Astrocyte (in vitro differentiated cells and primary cell): Measurements from ENCODE around the gene ADH1C. TPM values are rescaled to one million over a fixed set of nuclear protein-coding genes. Genes with fewer than 3 reads are reported as not detected.
"Not testable (repeated sequence)": the region's sequence is repeated elsewhere in the genome, so short reads cannot be mapped to it uniquely, and the experiment has no call there.

ENCODE experiments used
- DNase-seq: peaks from one replicate; pipeline ENCODE4 v3.0.0-alpha.2; 2010; ENCODE audit warnings: low read depth
- FAIRE-seq: peaks from 2 replicates; lab custom pipeline; 2011; peaks lifted over from hg19 to GRCh38; lab: Jason Lieb, UNC
- H2AFZ ChIP-seq: 2 replicates; pipeline ENCODE4 v1.6.0; 2012; ENCODE audit warnings: low read depth, low read length, inconsistent platforms
- H3K27ac ChIP-seq: 2 replicates; pipeline ENCODE4 v1.5.1; 2011; ENCODE audit warnings: low read depth, low read length, inconsistent platforms
- H3K27me3 ChIP-seq: 2 replicates; pipeline ENCODE4 v1.6.0; 2011; ENCODE audit warnings: low read length, inconsistent platforms; ENCODE audit not compliant: insufficient read depth
- H3K36me3 ChIP-seq: 2 replicates; pipeline ENCODE4 v1.5.1; 2011; ENCODE audit warnings: low read length, inconsistent platforms; ENCODE audit not compliant: insufficient read depth
- H3K4me1 ChIP-seq: 2 replicates; pipeline ENCODE4 v1.5.1; 2011; ENCODE audit warnings: low read length, inconsistent platforms; ENCODE audit not compliant: insufficient read depth
- H3K4me2 ChIP-seq: 2 replicates; pipeline ENCODE4 v1.6.0; 2012; ENCODE audit warnings: low read length, inconsistent platforms
- H3K4me3 ChIP-seq: 2 replicates; pipeline ENCODE4 v1.5.1; 2011; ENCODE audit warnings: low read depth, mild to moderate bottlenecking, low read length, inconsistent platforms; ENCODE audit not compliant: insufficient read depth
- H3K79me2 ChIP-seq: 2 replicates; pipeline ENCODE4 v1.6.0; 2012; ENCODE audit warnings: mild to moderate bottlenecking, low read length, inconsistent platforms; ENCODE audit not compliant: insufficient read depth
- H3K9ac ChIP-seq: 2 replicates; pipeline ENCODE4 v1.6.0; 2012; ENCODE audit warnings: mild to moderate bottlenecking, low read length, inconsistent platforms
- H3K9me3 ChIP-seq: 2 replicates; pipeline ENCODE4 v1.5.1; 2012; ENCODE audit warnings: low read depth, mild to moderate bottlenecking, low read length, inconsistent platforms; ENCODE audit not compliant: insufficient read depth
- H4K20me1 ChIP-seq: 2 replicates; pipeline ENCODE4 v1.6.0; 2012; ENCODE audit warnings: low read length, inconsistent platforms; ENCODE audit not compliant: insufficient read depth
- H3K27ac Mint-ChIP-seq: one replicate; pipeline ENCODE4 v1.8.0; 2021; ENCODE audit warnings: mild to moderate bottlenecking, mixed read lengths; ENCODE audit not compliant: unreplicated experiment
- H3K27me3 Mint-ChIP-seq: one replicate; pipeline ENCODE4 v1.8.0; 2021; ENCODE audit warnings: low read depth, mixed read lengths; ENCODE audit not compliant: unreplicated experiment
- H3K36me3 Mint-ChIP-seq: one replicate; pipeline ENCODE4 v1.8.0; 2021; ENCODE audit warnings: low read depth, mixed read lengths; ENCODE audit not compliant: unreplicated experiment
- H3K4me1 Mint-ChIP-seq: one replicate; pipeline ENCODE4 v1.8.0; 2021; ENCODE audit warnings: low read depth, mixed read lengths; ENCODE audit not compliant: unreplicated experiment
- H3K4me3 Mint-ChIP-seq: one replicate; pipeline ENCODE4 v1.8.0; 2021; ENCODE audit warnings: mild to moderate bottlenecking, moderate library complexity, mixed read lengths; ENCODE audit not compliant: unreplicated experiment
- H3K9me3 Mint-ChIP-seq: one replicate; pipeline ENCODE4 v1.8.0; 2021; ENCODE audit warnings: mild to moderate bottlenecking, mixed read lengths; ENCODE audit not compliant: unreplicated experiment
- CTCF ChIP-seq: IDR thresholded peaks from 2 replicates; pipeline ENCODE4 v1.5.1; 2011; ENCODE audit warnings: low read depth, mild to moderate bottlenecking, inconsistent platforms, low read length, moderate library complexity; ENCODE audit not compliant: insufficient read depth
- EZH2 ChIP-seq: IDR thresholded peaks from 2 replicates; pipeline ENCODE4 v1.6.1; 2012; ENCODE audit warnings: mild to moderate bottlenecking, low read length, inconsistent platforms; ENCODE audit not compliant: insufficient read depth
- total RNA-seq: library from RNA; stranded (reverse); gene quantifications from 2 replicates; pipeline ENCODE4 v1.2.1, GENCODE V29; 2021

The ADH1C gene
- total RNA-seq, 1 donor from 2014 or later, result not detected

GRCh38 chr4:99356992-99357391 is 4.4 kb upstream of the ADH1C start:
- Mint-ChIP-seq H3K27me3 (no peaks in the 10 kb centered on the region), H3K4me1 (no peaks in the 10 kb centered on the region), H3K4me3 (no peak overlapping the region), H3K9me3 (peaks cover 5% of the 10 kb centered on the region), H3K36me3 (no peaks in the 10 kb centered on the region), H3K27ac (no peak overlapping the region)
- Histone ChIP-seq H3K27me3 (no peaks in the 10 kb centered on the region), H3K9me3 (peaks cover 5% of the 10 kb centered on the region), H2AFZ (no peak overlapping the region), H4K20me1 (no peaks in the 10 kb centered on the region), H3K79me2 (no peaks in the 10 kb centered on the region), H3K36me3 (no peaks in the 10 kb centered on the region), H3K4me1 (no peaks in the 10 kb centered on the region), H3K4me2 (no peak overlapping the region), H3K9ac (no peak overlapping the region), H3K4me3 (no peak overlapping the region), H3K27ac (no peak overlapping the region)
- no peak for DNase-seq
- TF ChIP-seq CTCF (no peak), EZH2 (no peak)
- no peak for FAIRE-seq

- not testable (repeated sequence) for H3K4me1 Mint-ChIP-seq, H3K4me3 ChIP-seq, FAIRE-seq, H3K36me3 ChIP-seq, H3K27ac Mint-ChIP-seq, H3K9me3 Mint-ChIP-seq, H3K4me3 Mint-ChIP-seq, H3K9ac ChIP-seq, DNase-seq, H3K9me3 ChIP-seq, H3K36me3 Mint-ChIP-seq, H2AFZ ChIP-seq, H3K27me3 ChIP-seq, H3K4me1 ChIP-seq, H3K79me2 ChIP-seq, H3K27me3 Mint-ChIP-seq, H3K4me2 ChIP-seq, H4K20me1 ChIP-seq, H3K27ac ChIP-seq
These were observed 3.6 kb upstream of the ADH1C start for GRCh38 chr4:99356149-99356548.

- no peak overlapping the region for H2AFZ ChIP-seq
- H3K4me3 ChIP-seq, result no peak overlapping the region
- Mint-ChIP-seq H3K4me1 (no peaks in the 10 kb centered on the region), H3K27ac (no peak overlapping the region), H3K4me3 (no peak overlapping the region), H3K36me3 (no peaks in the 10 kb centered on the region), H3K27me3 (no peaks in the 10 kb centered on the region), H3K9me3 (no peaks in the 10 kb centered on the region)
- FAIRE-seq (no peak), DNase-seq (no peak)
- no peaks in the 10 kb centered on the region for H4K20me1 ChIP-seq
- H3K27me3 ChIP-seq, result no peaks in the 10 kb centered on the region
- no peaks in the 10 kb centered on the region for H3K4me1 ChIP-seq
- H3K9ac ChIP-seq, result no peak overlapping the region
- H3K27ac ChIP-seq, result no peak overlapping the region
- no peaks in the 10 kb centered on the region for H3K36me3 ChIP-seq
- H3K4me2 ChIP-seq, result no peak overlapping the region
- peaks cover 5% of the 10 kb centered on the region for H3K9me3 ChIP-seq
- no peaks in the 10 kb centered on the region for H3K79me2 ChIP-seq
- no peak for TF ChIP-seq EZH2
- no peak for TF ChIP-seq CTCF
These were observed 1.1 kb downstream of the ADH1C start for GRCh38 chr4:99351487-99351886.
